ENCODE results near the gene TSC22D2. TPM values are rescaled to one million over a fixed set of nuclear protein-coding genes. Genes with fewer than 3 reads are reported as not detected.

The TSC22D2 gene
- total RNA-seq, 1 experiment from 2014 or later = 26.5 TPM

DNA sequence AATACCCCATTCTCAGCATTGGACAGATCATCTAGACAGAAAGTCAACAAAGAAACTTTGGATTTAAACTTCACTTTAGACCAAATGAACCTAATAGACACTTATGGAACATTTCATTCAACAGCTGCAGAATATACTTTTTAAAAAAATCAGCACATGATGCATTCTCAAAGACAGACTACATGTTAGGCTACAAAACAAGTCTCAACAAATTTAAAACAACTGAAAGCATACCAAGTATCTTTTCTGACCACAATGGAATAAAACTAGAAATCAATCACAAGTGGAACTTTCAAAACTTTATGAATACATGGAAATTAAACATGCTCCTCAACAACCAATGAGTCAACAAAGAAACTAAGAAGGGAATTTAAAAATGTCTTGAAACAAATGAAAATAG lies 100.3 kb downstream of the TSC22D2 start:
- H3K4me3 Mint-ChIP-seq = no peak overlapping the region
- DNase-seq = no peak
- Histone ChIP-seq H3K79me2 (ENCODE audit: insufficient read depth, low read length) (no peaks in the 10 kb centered on the region), H3K4me2 (ENCODE audit: insufficient read depth, insufficient read length, low read length) (no peak overlapping the region), H3K79me1 (ENCODE audit: insufficient read depth, low read depth, low read length, poor library complexity, severe bottlenecking) (no peaks in the 10 kb centered on the region), H3K23me2 (ENCODE audit: insufficient read length, low read depth, low read length, poor library complexity, severe bottlenecking) (no peaks in the 10 kb centered on the region), H2BK120ac (ENCODE audit: low read depth, low read length, poor library complexity, severe bottlenecking) (no peak overlapping the region), H3K4me1 (ENCODE audit: insufficient read depth, low read length) (peaks cover 5% of the 10 kb centered on the region; the same call in 1 of the 2 replicates), H3K27me3 (ENCODE audit: insufficient read depth, low read length) (no peaks in the 10 kb centered on the region), H3K14ac (ENCODE audit: insufficient read depth, low read length) (no peak overlapping the region), H2BK20ac (ENCODE audit: low read depth, low read length, poor library complexity, severe bottlenecking) (no peak overlapping the region), H2AFZ (ENCODE audit: low read length) (no peak overlapping the region), H3T11ph (ENCODE audit: low read length) (no peak overlapping the region), H3K9me3 (ENCODE audit: control insufficient read depth, low read depth, low read length) (no peaks in the 10 kb centered on the region), H3K4ac (ENCODE audit: low read depth, low read length) (no peak overlapping the region), H3K56ac (ENCODE audit: insufficient read length, low read depth, low read length) (no peak overlapping the region), H2BK5ac (ENCODE audit: insufficient read length, low read length) (no peak overlapping the region), H2AK5ac (ENCODE audit: insufficient read length, low read length) (no peak overlapping the region), H4K91ac (ENCODE audit: insufficient read length, low read depth, low read length) (no peak overlapping the region), H3K27ac (ENCODE audit: insufficient read length, low read depth, low read length) (no peak overlapping the region), H3K9ac (ENCODE audit: extremely low read depth, insufficient read length, low read length) (no peak overlapping the region), H2BK15ac (ENCODE audit: low read depth, low read length) (no peak overlapping the region), H4K20me1 (ENCODE audit: control insufficient read depth, insufficient read depth, insufficient read length) (no peaks in the 10 kb centered on the region), H3K18ac (ENCODE audit: insufficient read length, low read depth, low read length) (no peak overlapping the region), H3K23ac (ENCODE audit: insufficient read length, low read depth, low read length) (no peak overlapping the region), H4K8ac (replicated peaks; ENCODE audit: insufficient read length, low read depth, low read length) (no peak overlapping the region), H2BK12ac (ENCODE audit: insufficient read length, low read depth, low read length) (no peak overlapping the region), H4K5ac (ENCODE audit: insufficient read length, low read depth, low read length) (no peak overlapping the region)
- no peak for TF ChIP-seq CTCF (conservative IDR thresholded peaks at IDR 0.05)
- H3K36me3 Mint-ChIP-seq (ENCODE audit: insufficient read depth in 1 of 3, low read depth in 3 of 3) = no peaks in the 10 kb centered on the region; a peak in 1 of 7 replicates
- no peaks in the 10 kb centered on the region; the same call in none of the 2 replicates for H3K27me3 Mint-ChIP-seq (ENCODE audit: low read depth)
- H3K4me1 Mint-ChIP-seq = peaks cover 24 to 27% of the 10 kb centered on the region in 2 experiments
- peaks cover 4 to 5% of the 10 kb centered on the region in 2 experiments; a peak in 3 of 5 replicates for H3K9me3 Mint-ChIP-seq
- no peak overlapping the region for H3K27ac Mint-ChIP-seq

All from H9 (cell line).